Neural cell (in vitro differentiated cells): ENCODE results near the gene CWC27. TPM values are rescaled to one million over a fixed set of nuclear protein-coding genes. Genes with fewer than 3 reads are reported as not detected.

ENCODE experiments used
- H2AFZ ChIP-seq: fragments of 200-600, 300-800 bp; sonication (generic), shearing (Covaris generic); 2 replicates; pipeline ENCODE4 v1.6.0; 2014; ENCODE audit warnings: low read depth, mild to moderate bottlenecking, antibody characterized with exemption, low read length, moderate library complexity
- H3F3A ChIP-seq: fragments of 200-600 bp; shearing (Covaris generic); 2 replicates; pipeline ENCODE4 v1.6.1; 2016; ENCODE audit warnings: mild to moderate bottlenecking, moderate library complexity, mixed read lengths, antibody characterized with exemption, low read length; ENCODE audit not compliant: insufficient read depth, poor library complexity, severe bottlenecking
- H3K27ac ChIP-seq: fragments of 200-600, 300-800 bp; sonication (generic), shearing (Covaris generic); 2 replicates; pipeline ENCODE4 v1.5.1; 2014; ENCODE audit warnings: mild to moderate bottlenecking, low read length, moderate library complexity
- H3K27me3 ChIP-seq: fragments of 300-800, 200-600 bp; sonication (generic), shearing (Covaris generic); 2 replicates; pipeline ENCODE4 v1.6.0; 2014; ENCODE audit warnings: mild to moderate bottlenecking, low read depth, low read length, moderate library complexity; ENCODE audit not compliant: insufficient read depth
- H3K36me3 ChIP-seq: fragments of 300-800, 200-600 bp; sonication (generic), shearing (Covaris generic); 2 replicates; pipeline ENCODE4 v1.5.1; 2014; ENCODE audit warnings: mild to moderate bottlenecking, antibody characterized with exemption, low read length, moderate library complexity; ENCODE audit not compliant: insufficient read depth
- H3K4me2 ChIP-seq: fragments of 300-800, 200-600 bp; sonication (generic), shearing (Covaris generic); 2 replicates; pipeline ENCODE4 v1.6.0; 2014; ENCODE audit warnings: mild to moderate bottlenecking, low read length
- H3K4me3 ChIP-seq: fragments of 300-800, 200-600 bp; sonication (generic), shearing (Covaris generic); 2 replicates; pipeline ENCODE4 v1.5.1; 2014; ENCODE audit warnings: mild to moderate bottlenecking, low read length, moderate library complexity
- H3K79me2 ChIP-seq: fragments of 200-600 bp; shearing (Covaris generic); replicated peaks from 2 replicates; pipeline ENCODE4 v1.6.0; 2014; ENCODE audit warnings: mild to moderate bottlenecking, low read length, moderate library complexity; ENCODE audit not compliant: insufficient read depth
- H3K9ac ChIP-seq: fragments of 300-800, 200-600 bp; sonication (generic), shearing (Covaris generic); 2 replicates; pipeline ENCODE4 v1.6.1; 2016; ENCODE audit warnings: mild to moderate bottlenecking, low read length, mixed read lengths
- H3K9me2 ChIP-seq: fragments of 200-600 bp; shearing (Covaris generic); 2 replicates; pipeline ENCODE4 v1.6.1; 2016; ENCODE audit warnings: mild to moderate bottlenecking, low read length, mixed read lengths; ENCODE audit not compliant: insufficient read depth
- H3K9me3 ChIP-seq: fragments of 200-600, 300-800 bp; sonication (generic), shearing (Covaris generic); 2 replicates; pipeline ENCODE4 v1.6.1; 2016; ENCODE audit warnings: mild to moderate bottlenecking, mixed run types, low read length, moderate library complexity, mixed read lengths
- H4K20me1 ChIP-seq: fragments of 200-600 bp; shearing (Covaris generic); 2 replicates; pipeline ENCODE4 v1.6.1; 2016; ENCODE audit warnings: mild to moderate bottlenecking, mixed run types; ENCODE audit not compliant: insufficient read depth
- CTCF ChIP-seq: fragments of 450-650 bp; IDR thresholded peaks from 2 replicates; pipeline ENCODE4 v1.5.1; 2014; ENCODE audit warnings: antibody characterized with exemption, mild to moderate bottlenecking, moderate library complexity; ENCODE audit not compliant: poor library complexity, severe bottlenecking
- EP300 ChIP-seq: fragments of 450-650 bp; conservative IDR thresholded peaks from 2 replicates; pipeline ENCODE4 v1.6.1; 2014; ENCODE audit warnings: antibody characterized with exemption, mild to moderate bottlenecking, moderate library complexity; ENCODE audit not compliant: poor library complexity, severe bottlenecking
- EZH2 ChIP-seq: fragments of 200-600, 300-800 bp; shearing (Covaris generic), sonication (generic); IDR thresholded peaks from 2 replicates; pipeline ENCODE4 v1.6.1; 2014; ENCODE audit warnings: antibody characterized with exemption, low read length, borderline replicate concordance, mild to moderate bottlenecking; ENCODE audit not compliant: insufficient read depth, poor library complexity, severe bottlenecking
- MXI1 ChIP-seq: fragments of 450-650 bp; conservative IDR thresholded peaks from 2 replicates; pipeline ENCODE4 v1.6.1; 2014; ENCODE audit warnings: antibody characterized with exemption, mild to moderate bottlenecking; ENCODE audit not compliant: poor library complexity, severe bottlenecking
- POLR2AphosphoS5 ChIP-seq: IDR thresholded peaks from 2 replicates; pipeline ENCODE4 v1.6.1; 2012
- RAD21 ChIP-seq: fragments of 450-650 bp; conservative IDR thresholded peaks from 2 replicates; pipeline ENCODE4 v1.6.1; 2014; ENCODE audit warnings: antibody characterized with exemption, mild to moderate bottlenecking, moderate library complexity
- REST ChIP-seq: IDR thresholded peaks from 2 replicates; pipeline ENCODE4 v1.6.1; 2012; ENCODE audit warnings: borderline replicate concordance
- SMC3 ChIP-seq: fragments of 450-650 bp; conservative IDR thresholded peaks from 2 replicates; pipeline ENCODE4 v1.6.1; 2014; ENCODE audit warnings: antibody characterized with exemption, mild to moderate bottlenecking, moderate library complexity; ENCODE audit not compliant: poor library complexity
- TAF1 ChIP-seq: IDR thresholded peaks from 2 replicates; pipeline ENCODE4 v1.6.1; 2012; ENCODE audit warnings: low read depth
- polyA plus RNA-seq: library from polyadenylated mRNA; depleted of rRNA; stranded (reverse); fragments of >200 nt; gene quantifications from 2 replicates; pipeline ENCODE4 v1.2.3, GENCODE V29; 2014

Gene CWC27
- polyA plus RNA-seq, 1 donor from 2014 or later, result 26.2 TPM

- H4K20me1 ChIP-seq, result no peaks in the 10 kb centered on the region
- no peak overlapping the region for H3K27ac ChIP-seq
- no peaks in the 10 kb centered on the region for H3K9me2 ChIP-seq
- no peaks in the 10 kb centered on the region for H3K9me3 ChIP-seq
- H3K4me3 ChIP-seq, result no peak overlapping the region
- H3K36me3 ChIP-seq, result no peaks in the 10 kb centered on the region
- H3K9ac ChIP-seq, result no peak overlapping the region
- no peaks in the 10 kb centered on the region for H3K27me3 ChIP-seq
- no peak overlapping the region for H2AFZ ChIP-seq
- no peaks in the 10 kb centered on the region for H3F3A ChIP-seq
- H3K4me2 ChIP-seq, result no peak overlapping the region
- TF ChIP-seq CTCF (no peak), REST (no peak), SMC3 (no peak), EZH2 (no peak), TAF1 (no peak), POLR2AphosphoS5 (no peak), MXI1 (no peak), EP300 (no peak), RAD21 (no peak)
- no peaks in the 10 kb centered on the region for H3K79me2 ChIP-seq
Observed at GRCh38 chr5:64954518-64954917, 185.8 kb downstream of the CWC27 start.

GRCh38 chr5:64958757-64959391 lies 190.1 kb downstream of the CWC27 start:
- Histone ChIP-seq H3K36me3 (no peaks in the 10 kb centered on the region), H3K27me3 (no peaks in the 10 kb centered on the region), H3K27ac (no peak overlapping the region), H4K20me1 (no peaks in the 10 kb centered on the region), H3F3A (no peaks in the 10 kb centered on the region), H3K9ac (no peak overlapping the region), H3K4me2 (no peak overlapping the region), H3K4me3 (no peak overlapping the region), H2AFZ (no peak overlapping the region), H3K79me2 (no peaks in the 10 kb centered on the region), H3K9me2 (no peaks in the 10 kb centered on the region), H3K9me3 (no peaks in the 10 kb centered on the region)
- TF ChIP-seq CTCF (peak; percentile 60), EZH2 (no peak), POLR2AphosphoS5 (no peak), SMC3 (peak; percentile 67), RAD21 (peak; percentile 61)
